DMS153 (cell line): Measurements from ENCODE around the gene MPL.

Experiments used
- DNase-seq: peaks from one replicate; lab custom pipeline; 2025; lab: John Stamatoyannopoulos, UW

MPL gene

GRCh38 chr1:43325381-43325780 is 12.2 kb upstream of the MPL start:
- DNase-seq: no peak

GRCh38 chr1:43327549-43328292 is 9.9 kb upstream of the MPL start:
- DNase-seq: no peak

GRCh38 chr1:43329995-43330751 is 7.4 kb upstream of the MPL start:
- no peak for DNase-seq

GRCh38 chr1:43331688-43332087 is 5.9 kb upstream of the MPL start:
- DNase-seq: peak; percentile 80

DNA sequence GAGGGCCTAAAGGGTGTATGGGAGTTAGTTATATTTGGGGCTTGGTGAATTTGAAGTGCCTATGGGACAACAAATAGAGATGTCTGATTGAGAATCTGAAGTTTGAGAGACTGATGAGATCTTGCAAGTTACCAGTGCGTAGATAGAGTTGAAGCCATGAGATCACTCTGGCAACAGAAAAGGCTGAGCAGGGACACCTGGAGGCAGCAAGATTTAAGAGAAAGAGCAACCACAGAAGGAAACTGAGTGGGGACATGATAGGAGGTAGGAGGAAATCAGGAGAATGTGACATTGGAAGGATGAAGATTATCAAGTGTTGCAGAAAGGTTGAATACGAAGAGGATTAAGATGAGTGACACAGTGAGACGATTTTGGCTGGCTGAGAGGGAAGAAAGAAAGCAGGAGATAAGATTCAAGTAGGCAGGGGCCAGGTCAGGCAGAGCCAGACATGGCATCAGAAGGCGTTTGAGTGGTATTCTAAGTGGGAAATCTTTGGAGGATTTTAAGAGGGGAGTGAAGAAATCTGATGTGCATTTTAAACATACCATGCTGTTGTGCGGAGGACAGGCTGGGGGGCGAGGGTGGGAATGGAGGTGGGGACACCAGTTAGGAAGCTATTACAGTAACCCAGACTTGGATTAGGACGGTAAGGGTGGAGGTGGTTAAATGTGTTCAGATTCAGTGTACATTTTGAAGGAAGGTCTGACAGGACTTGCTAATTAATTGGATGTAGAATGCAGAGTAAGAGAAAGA is 3.0 kb upstream of the MPL start:
- DNase-seq: no peak

DNA sequence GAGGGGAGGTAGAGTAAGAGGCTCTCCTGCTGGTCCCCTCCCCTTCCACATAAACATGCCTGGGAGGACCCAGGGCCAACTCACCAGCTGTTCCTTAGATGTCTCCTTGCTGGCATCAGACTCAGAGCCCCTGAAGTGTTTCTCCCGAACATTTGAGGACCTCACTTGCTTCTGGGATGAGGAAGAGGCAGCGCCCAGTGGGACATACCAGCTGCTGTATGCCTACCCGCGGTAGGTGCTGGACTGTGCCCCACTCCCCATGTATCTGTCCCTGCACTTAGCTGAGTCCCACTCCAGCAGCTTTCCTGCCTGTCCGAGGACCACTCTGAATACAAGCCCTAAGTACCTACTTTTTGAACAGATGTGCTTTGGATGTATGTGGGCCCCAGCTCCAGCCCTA is 383 bp downstream of the MPL start:
- no peak for DNase-seq

GRCh38 chr1:43339584-43340232 is 2.1 kb downstream of the MPL start:
- DNase-seq: no peak

GRCh38 chr1:43340559-43340958 is 2.9 kb downstream of the MPL start:
- DNase-seq: no peak

DNA sequence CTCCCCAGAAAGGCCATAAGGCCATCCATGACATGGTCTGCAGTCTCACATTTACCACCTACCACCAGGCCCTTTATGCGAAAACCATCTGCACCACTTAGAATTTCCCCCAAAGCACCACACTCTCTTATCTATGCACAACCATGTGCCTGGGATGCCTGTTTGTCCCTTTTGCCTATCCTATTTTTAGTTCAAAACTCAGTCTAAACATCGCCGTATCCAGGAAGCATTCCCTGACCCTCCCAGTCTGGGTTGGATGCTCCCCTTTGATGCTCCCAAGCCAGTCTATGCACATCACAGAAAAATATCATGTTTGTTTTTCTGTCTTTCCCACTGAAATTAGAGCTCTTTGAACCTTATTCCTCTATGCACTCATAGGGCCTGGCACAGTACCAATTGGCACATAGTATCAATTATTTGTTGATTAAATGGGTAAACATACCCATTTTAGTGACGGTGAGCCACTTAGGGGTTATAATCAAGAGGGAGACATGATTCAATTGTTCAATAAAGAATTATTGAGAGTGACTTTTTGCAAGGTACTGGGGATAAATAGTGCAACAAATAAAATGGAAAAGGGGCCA is 6.7 kb downstream of the MPL start:
- DNase-seq: no peak

- DNase-seq: no peak
These were observed 7.5 kb downstream of the MPL start for GRCh38 chr1:43345120-43345519.

GRCh38 chr1:43346636-43347035 is 9.0 kb downstream of the MPL start:
- no peak for DNase-seq

- DNase-seq: peak; percentile 83
These were observed 10.8 kb downstream of the MPL start for GRCh38 chr1:43348343-43348808.

- peak; percentile 93 for DNase-seq
These were observed 11.4 kb downstream of the MPL start for GRCh38 chr1:43348809-43349593.

- no peak for DNase-seq
These were observed 12.1 kb downstream of the MPL start for GRCh38 chr1:43349594-43350306.

- no peak for DNase-seq
These were observed 13.4 kb downstream of the MPL start for GRCh38 chr1:43350976-43351375.

DNA sequence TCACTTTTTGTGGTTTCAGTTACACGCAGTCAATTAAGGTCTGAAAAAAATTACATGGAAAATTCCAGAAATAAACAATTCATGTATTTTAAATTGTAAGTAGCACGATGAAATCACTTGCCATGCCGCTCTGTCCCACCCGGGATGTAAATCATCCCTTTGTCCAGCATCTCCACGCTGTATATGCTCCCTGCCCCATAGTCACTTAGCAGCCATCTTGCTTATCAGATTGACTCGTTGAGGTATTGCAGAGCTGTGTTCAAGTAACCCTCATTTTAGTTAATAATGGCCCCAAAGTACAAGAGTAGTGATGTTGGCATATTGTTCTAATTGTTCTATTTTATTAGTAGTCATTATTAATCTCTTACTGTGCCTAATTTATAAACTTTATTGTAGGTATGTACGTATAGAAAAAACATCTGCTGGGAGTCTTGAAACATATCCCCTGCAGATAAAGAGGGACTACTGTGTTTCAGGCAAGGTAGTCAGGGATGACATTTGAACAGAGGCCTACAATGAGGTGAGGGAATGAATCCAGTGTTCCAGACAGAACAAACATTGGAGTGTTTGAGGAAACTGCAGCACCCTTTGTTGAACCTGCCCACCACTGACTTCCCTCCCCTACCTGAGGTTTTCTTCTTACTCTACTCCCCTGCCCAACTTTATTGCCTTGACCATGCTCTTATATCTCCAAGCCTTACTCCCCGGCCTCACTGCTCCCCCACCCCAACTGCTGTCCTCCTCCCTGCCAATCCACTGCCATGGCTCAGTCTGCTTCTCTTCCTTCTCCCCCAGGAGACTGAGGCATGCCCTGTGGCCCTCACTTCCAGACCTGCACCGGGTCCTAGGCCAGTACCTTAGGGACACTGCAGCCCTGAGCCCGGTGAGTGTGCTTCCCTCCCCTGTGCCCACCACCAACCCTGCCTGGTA is 14.1 kb downstream of the MPL start:
- DNase-seq: no peak

DNA sequence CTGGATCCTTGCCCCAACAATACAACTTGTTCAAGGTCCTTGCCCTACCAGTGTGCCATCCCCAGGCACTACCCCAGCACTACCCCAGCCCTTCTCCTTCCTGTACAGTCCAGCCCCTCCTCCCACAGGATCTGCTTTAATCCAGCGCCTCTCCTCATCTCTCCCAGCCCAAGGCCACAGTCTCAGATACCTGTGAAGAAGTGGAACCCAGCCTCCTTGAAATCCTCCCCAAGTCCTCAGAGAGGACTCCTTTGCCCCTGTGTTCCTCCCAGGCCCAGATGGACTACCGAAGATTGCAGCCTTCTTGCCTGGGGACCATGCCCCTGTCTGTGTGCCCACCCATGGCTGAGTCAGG is 14.7 kb downstream of the MPL start:
- no peak for DNase-seq

DNA sequence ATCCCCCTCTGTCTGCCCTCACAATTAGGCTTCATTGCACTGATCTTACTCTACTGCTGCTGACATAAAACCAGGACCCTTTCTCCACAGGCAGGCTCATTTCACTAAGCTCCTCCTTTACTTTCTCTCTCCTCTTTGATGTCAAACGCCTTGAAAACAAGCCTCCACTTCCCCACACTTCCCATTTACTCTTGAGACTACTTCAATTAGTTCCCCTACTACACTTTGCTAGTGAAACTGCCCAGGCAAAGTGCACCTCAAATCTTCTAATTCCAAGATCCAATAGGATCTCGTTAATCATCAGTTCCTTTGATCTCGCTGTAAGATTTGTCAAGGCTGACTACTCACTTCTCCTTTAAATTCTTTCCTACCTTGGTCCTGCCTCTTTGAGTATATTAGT is 15.3 kb downstream of the MPL start:
- no peak for DNase-seq

- no peak for DNase-seq
These were observed 16.9 kb downstream of the MPL start for GRCh38 chr1:43354471-43354870.
